ENCODE measurements around the gene JARID2. TPM values are rescaled to one million over a fixed set of nuclear protein-coding genes. Genes with fewer than 3 reads are reported as not detected.
A peak's percentile ranks its signal among the peaks of the same experiment; 100 is the strongest.

Gene JARID2
- total and polyA plus RNA-seq, 9 of the 15 experiments (the other 6 are each of a cell fraction or from before 2014, with no cell fraction given) = 5.0 to 29.0 (median 15.6) TPM

- TF ChIP-seq DPF2 (IDR thresholded peaks at IDR 0.05) (peak; percentile 50), SRF (CRISPR knock-in tag; IDR thresholded peaks at IDR 0.05) (0 out of 4 replicates have a peak, but pooled peaks of 1 of the 2 experiments have one; percentile 30), NFATC3 (IDR thresholded peaks at IDR 0.05) (no peak), KLF6 (CRISPR knock-in tag; IDR thresholded peaks at IDR 0.05; ENCODE audit: borderline replicate concordance) (no peak), MTA1 (IDR thresholded peaks at IDR 0.05; ENCODE audit: borderline replicate concordance) (peak; percentile 71; the same call in 1 of the 2 replicates), TEAD4 (IDR thresholded peaks at IDR 0.05; ENCODE audit: low read length) (peak; percentile 50; the same call in 1 of the 2 replicates), TEAD4 (CRISPR knock-in tag; IDR thresholded peaks at IDR 0.05; ENCODE audit: borderline replicate concordance) (no peak), RAD21 (CRISPR knock-in tag; conservative IDR thresholded peaks at IDR 0.05 in 1 of 2, IDR thresholded peaks at IDR 0.05 in 1 of 2) (no peak), ZNF75A (CRISPR knock-in tag; IDR thresholded peaks at IDR 0.05) (no peak), FOXA3 (CRISPR knock-in tag; conservative IDR thresholded peaks at IDR 0.05 in 1 of 2, IDR thresholded peaks at IDR 0.05 in 1 of 2) (peak in 1 of 2 experiments; percentile 72; a peak in 2 of 4 replicates), GTF2B (IDR thresholded peaks at IDR 0.05; ENCODE audit: extremely low read depth, insufficient read length) (no peak), POLR2AphosphoS5 (IDR thresholded peaks at IDR 0.05; ENCODE audit: control insufficient read depth, insufficient read depth, low read depth, low read length) (0 out of 2 replicates have a peak, but pooled peaks have one; percentile 23), ILF3 (IDR thresholded peaks at IDR 0.05; ENCODE audit: borderline replicate concordance) (no peak), PHF8 (IDR thresholded peaks at IDR 0.05; ENCODE audit: borderline replicate concordance, low read length) (no peak), UBTF (IDR thresholded peaks at IDR 0.05; ENCODE audit: borderline replicate concordance in 1 of 2, low read depth in 2 of 2, low read length in 2 of 2) (peak; percentile 52 to 61; a peak in 1 of 4 replicates), TAL1 (IDR thresholded peaks at IDR 0.05) (peak; percentile 37; the same call in 1 of the 2 replicates), ZC3H11A (IDR thresholded peaks at IDR 0.05; ENCODE audit: low read depth, low read length) (0 out of 2 replicates have a peak, but pooled peaks have one; percentile 25)
These were observed 163.6 kb downstream of the JARID2 start (continued) for GRCh38 chr6:15409301-15410125.

All from K562 (cell line).